Measurements from ENCODE around the gene PROK2. TPM values are rescaled to one million over a fixed set of nuclear protein-coding genes. Genes with fewer than 3 reads are reported as not detected.

Gene PROK2
- total RNA-seq, 1 donor from 2014 or later, result not detected

- Mint-ChIP-seq H3K27me3 (ENCODE audit: unreplicated experiment) (peaks cover 10% of the 10 kb centered on the region), H3K9me3 (ENCODE audit: unreplicated experiment) (no peaks in the 10 kb centered on the region), H3K4me1 (ENCODE audit: unreplicated experiment) (peaks cover 3% of the 10 kb centered on the region), H3K27ac (ENCODE audit: unreplicated experiment) (no peak overlapping the region), H3K36me3 (ENCODE audit: low read depth, unreplicated experiment) (peaks cover 8% of the 10 kb centered on the region), H3K4me3 (ENCODE audit: unreplicated experiment) (no peak overlapping the region)
- no peak for TF ChIP-seq CTCF (IDR thresholded peaks at IDR 0.05; ENCODE audit: unreplicated experiment)
- no peak for DNase-seq (ENCODE audit: low spot score)
Observed at GRCh38 chr3:71759401-71759800, 25.5 kb downstream of the PROK2 start.

- Mint-ChIP-seq H3K4me1 (ENCODE audit: unreplicated experiment) (peaks cover 3% of the 10 kb centered on the region), H3K4me3 (ENCODE audit: unreplicated experiment) (no peak overlapping the region), H3K27ac (ENCODE audit: unreplicated experiment) (no peak overlapping the region), H3K27me3 (ENCODE audit: unreplicated experiment) (peaks cover 9% of the 10 kb centered on the region), H3K9me3 (ENCODE audit: unreplicated experiment) (no peaks in the 10 kb centered on the region), H3K36me3 (ENCODE audit: low read depth, unreplicated experiment) (peaks cover 8% of the 10 kb centered on the region)
- TF ChIP-seq CTCF (IDR thresholded peaks at IDR 0.05; ENCODE audit: unreplicated experiment), result no peak
- no peak for DNase-seq (ENCODE audit: low spot score)
Observed at GRCh38 chr3:71758091-71758490, 26.9 kb downstream of the PROK2 start.

DNA sequence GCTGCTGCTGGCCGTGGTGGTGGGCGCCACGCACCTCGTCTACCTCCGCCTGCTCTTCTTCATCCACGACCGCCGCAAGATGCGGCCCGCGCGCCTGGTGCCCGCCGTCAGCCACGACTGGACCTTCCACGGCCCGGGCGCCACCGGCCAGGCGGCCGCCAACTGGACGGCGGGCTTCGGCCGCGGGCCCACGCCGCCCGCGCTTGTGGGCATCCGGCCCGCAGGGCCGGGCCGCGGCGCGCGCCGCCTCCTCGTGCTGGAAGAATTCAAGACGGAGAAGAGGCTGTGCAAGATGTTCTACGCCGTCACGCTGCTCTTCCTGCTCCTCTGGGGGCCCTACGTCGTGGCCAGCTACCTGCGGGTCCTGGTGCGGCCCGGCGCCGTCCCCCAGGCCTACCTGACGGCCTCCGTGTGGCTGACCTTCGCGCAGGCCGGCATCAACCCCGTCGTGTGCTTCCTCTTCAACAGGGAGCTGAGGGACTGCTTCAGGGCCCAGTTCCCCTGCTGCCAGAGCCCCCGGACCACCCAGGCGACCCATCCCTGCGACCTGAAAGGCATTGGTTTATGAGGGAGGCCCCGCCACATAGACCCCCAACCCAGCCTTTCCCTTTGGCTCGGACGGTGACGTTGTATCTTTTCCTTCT lies 30.2 kb downstream of the PROK2 start:
- H3K36me3 Mint-ChIP-seq (ENCODE audit: low read depth, unreplicated experiment), result peaks cover 16% of the 10 kb centered on the region
- no peaks in the 10 kb centered on the region for H3K9me3 Mint-ChIP-seq (ENCODE audit: unreplicated experiment)
- no peak for TF ChIP-seq CTCF (IDR thresholded peaks at IDR 0.05; ENCODE audit: unreplicated experiment)
- peaks cover 3% of the 10 kb centered on the region for H3K4me1 Mint-ChIP-seq (ENCODE audit: unreplicated experiment)
- H3K4me3 Mint-ChIP-seq (ENCODE audit: unreplicated experiment), result peak overlapping the region; percentile 90
- peaks cover 21% of the 10 kb centered on the region for H3K27me3 Mint-ChIP-seq (ENCODE audit: unreplicated experiment)
- H3K27ac Mint-ChIP-seq (ENCODE audit: unreplicated experiment), result peak overlapping the region; percentile 52
- DNase-seq (ENCODE audit: low spot score), result no peak

GRCh38 chr3:71753701-71754609 lies 31.0 kb downstream of the PROK2 start, which contains the start of gene GPR27:
TSS of gene GPR27 (plus strand) at chr3:71753855. CDS start at chr3:71754050, 195 bp downstream.
- no peak within 1 kb of the TSS for H3K27ac Mint-ChIP-seq (ENCODE audit: unreplicated experiment)
- no peak for TF ChIP-seq CTCF (IDR thresholded peaks at IDR 0.05; ENCODE audit: unreplicated experiment)
- peaks cover 21% of the 10 kb centered on the region for H3K27me3 Mint-ChIP-seq (ENCODE audit: unreplicated experiment)
- peaks cover 3% of the 10 kb centered on the region for H3K4me1 Mint-ChIP-seq (ENCODE audit: unreplicated experiment)
- H3K9me3 Mint-ChIP-seq (ENCODE audit: unreplicated experiment), result no peaks in the 10 kb centered on the region
- peaks cover 16% of the 10 kb centered on the region for H3K36me3 Mint-ChIP-seq (ENCODE audit: low read depth, unreplicated experiment)
- peak within 1 kb of the TSS; percentile 79 for H3K4me3 Mint-ChIP-seq (ENCODE audit: unreplicated experiment)
- DNase-seq (ENCODE audit: low spot score), result peak; percentile 33

All from endothelial cell (in vitro differentiated cells).